Lung (tissue), 12 donors: ENCODE results near the gene MCRIP1. TPM values are rescaled to one million over a fixed set of nuclear protein-coding genes. Genes with fewer than 3 reads are reported as not detected.

Source experiments
- ATAC-seq: fragments of 200-7000 bp; cut with Tn5 transposase; one replicate; pipeline ENCODE4 v1.9.1; 2020; ENCODE audit warnings: moderate number of reproducible peaks; ENCODE audit not compliant: insufficient read depth, low FRiP score
- DNase-seq, 3 donors: peaks; one replicate each; pipeline ENCODE4 v3.0.0-alpha.2; 2013 to 2017
- H3K27ac ChIP-seq, 2 donors: one replicate each; pipeline ENCODE4 v1.5.1; 2013; ENCODE audit warnings: mild to moderate bottlenecking in 2 of 2, moderate library complexity in 2 of 2, control low read depth in 1 of 2, inconsistent platforms in 1 of 2, low read depth in 1 of 2, low read length in 1 of 2
- H3K27me3 ChIP-seq, 3 donors: one replicate each; pipeline ENCODE4 v1.5.1; 2013; ENCODE audit warnings: low read length in 2 of 3; ENCODE audit not compliant: control insufficient read depth in 3 of 3, insufficient read depth in 3 of 3
- H3K36me3 ChIP-seq, 4 donors: one replicate each; pipeline ENCODE4 v1.5.1; 2013; ENCODE audit warnings: low read length in 4 of 4, mild to moderate bottlenecking in 1 of 4, moderate library complexity in 1 of 4; ENCODE audit not compliant: control insufficient read depth in 4 of 4, insufficient read depth in 4 of 4
- H3K4me1 ChIP-seq, 5 donors: one replicate each; pipeline ENCODE4 v1.5.1; 2013; ENCODE audit warnings: low read length in 5 of 5, mild to moderate bottlenecking in 2 of 5, moderate library complexity in 1 of 5; ENCODE audit not compliant: control insufficient read depth in 5 of 5, insufficient read depth in 5 of 5
- H3K4me3 ChIP-seq: one replicate; pipeline ENCODE4 v1.5.1; 2013; ENCODE audit warnings: mild to moderate bottlenecking, control low read depth, moderate library complexity
- H3K9ac ChIP-seq, 2 donors: one replicate each; pipeline ENCODE4 v1.5.1; 2013; ENCODE audit warnings: low read length in 2 of 2, control low read depth in 1 of 2; ENCODE audit not compliant: insufficient read depth in 1 of 2
- H3K9me3 ChIP-seq, 4 donors: one replicate each; pipeline ENCODE4 v1.5.1; 2013; ENCODE audit warnings: low read length in 3 of 4, mild to moderate bottlenecking in 1 of 4, moderate library complexity in 1 of 4; ENCODE audit not compliant: control insufficient read depth in 4 of 4, insufficient read depth in 3 of 4
- WGBS, 2 donors: extraction: QIAGEN DNeasy Blood & Tissue Kit; methylation state at CpG; one replicate each; pipeline ENCODE4 v1.1.7; 2013; 5-methylcytosine and 5-hydroxymethylcytosine counted together
- polyA plus RNA-seq, 2 donors: library from polyadenylated mRNA; stranded (reverse); fragments of 200-250 nt; gene quantifications; one replicate each; pipeline ENCODE4 v1.2.1, GENCODE V29; 2013
- total RNA-seq, 2 donors: library from RNA; depleted of rRNA in 1 of 2; stranded (reverse); fragments of >200 nt in 1 of 2; gene quantifications; one replicate each; pipeline ENCODE4 v1.2.1, GENCODE V29; 2014 to 2021
- TF ChIP-seq, protein P1 (sequence below): IDR thresholded peaks from 2 replicates; pipeline ENCODE4 v1.5.1; 2012; ENCODE audit warnings: mild to moderate bottlenecking; ENCODE audit errors: control extremely low read depth, extremely low read depth
- donor health status: control.
- donor health status: control.
- donor health status: Bipolar disorder and iron deficiency.
- donor health status: healthy.
- donor health status: DM: yes; HTN: yes; CAD: no.

Gene MCRIP1
- total and polyA plus RNA-seq, 4 donors: 47.6 to 188 (median 106) TPM

DNA sequence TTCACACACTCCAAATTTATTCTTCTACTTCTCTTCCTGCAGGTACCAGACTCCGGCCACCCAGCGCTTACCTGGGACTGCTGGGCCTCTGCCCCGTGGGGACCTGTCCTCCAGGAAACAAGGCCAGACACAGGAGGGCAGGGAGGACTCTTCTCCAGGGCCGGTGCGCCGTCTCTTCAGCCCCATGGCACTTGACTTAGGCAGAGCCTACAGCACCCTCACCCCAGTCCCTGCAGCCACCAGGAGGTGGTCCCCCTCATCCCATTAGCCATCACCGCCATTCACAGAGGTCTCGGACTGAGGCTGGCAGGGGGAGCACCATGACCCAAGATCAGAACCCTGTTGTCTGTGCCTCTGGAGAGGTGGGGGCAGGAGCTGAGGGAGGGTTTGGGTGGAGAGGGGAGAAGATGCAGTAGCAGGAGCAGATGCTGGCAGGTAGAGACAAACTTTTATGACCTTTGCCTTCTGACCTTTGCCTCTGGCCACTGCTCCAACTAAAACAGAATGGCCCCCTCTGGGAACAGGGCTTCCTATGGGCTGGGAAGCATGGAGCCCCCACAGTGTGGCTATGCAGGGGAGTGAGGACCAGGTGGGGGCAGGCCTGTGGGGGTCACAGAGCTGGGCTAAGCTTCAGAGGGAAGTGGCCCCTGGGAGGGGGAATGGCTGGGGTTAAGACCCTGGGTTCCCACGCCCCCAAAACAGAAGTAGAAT is 30.9 kb downstream of the MCRIP1 start:
- H3K36me3 ChIP-seq: no peaks in the 10 kb centered on the region
- ATAC-seq: no peak
- peaks cover 0 to 43% (median 28%) of the 10 kb centered on the region in 3 donors for H3K27me3 ChIP-seq

DNA sequence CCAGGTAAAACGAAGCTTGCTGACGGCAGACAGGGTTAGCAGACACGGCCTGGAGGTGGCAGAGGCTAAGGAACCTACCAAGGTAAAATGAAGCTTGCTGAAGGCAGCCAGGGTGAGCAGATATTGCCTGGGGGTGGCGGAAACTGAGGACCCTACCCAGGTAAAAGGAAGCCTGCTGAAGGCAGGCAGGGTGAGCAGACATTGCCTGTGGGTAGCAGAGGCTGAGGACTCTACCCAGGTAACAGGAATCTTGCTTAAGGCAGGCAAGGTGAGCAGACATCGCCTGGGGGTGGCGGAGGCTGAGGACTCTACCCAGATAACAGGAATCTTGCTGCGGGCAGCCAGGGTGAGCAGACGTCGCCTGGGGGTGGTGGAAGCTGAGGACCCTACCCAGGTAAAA is 31.8 kb downstream of the MCRIP1 start:
- no peak overlapping the region for H3K27ac ChIP-seq
- ATAC-seq: no peak
- no peaks in the 10 kb centered on the region for H3K9me3 ChIP-seq
- peaks cover 0 to 4% (median 0%) of the 10 kb centered on the region in 5 donors for H3K4me1 ChIP-seq
- no peaks in the 10 kb centered on the region for H3K36me3 ChIP-seq
- H3K9ac ChIP-seq: no peak overlapping the region
- no peak for DNase-seq
- H3K27me3 ChIP-seq: peaks cover 0 to 41% (median 28%) of the 10 kb centered on the region in 3 donors
- TF ChIP-seq, protein P1, sequence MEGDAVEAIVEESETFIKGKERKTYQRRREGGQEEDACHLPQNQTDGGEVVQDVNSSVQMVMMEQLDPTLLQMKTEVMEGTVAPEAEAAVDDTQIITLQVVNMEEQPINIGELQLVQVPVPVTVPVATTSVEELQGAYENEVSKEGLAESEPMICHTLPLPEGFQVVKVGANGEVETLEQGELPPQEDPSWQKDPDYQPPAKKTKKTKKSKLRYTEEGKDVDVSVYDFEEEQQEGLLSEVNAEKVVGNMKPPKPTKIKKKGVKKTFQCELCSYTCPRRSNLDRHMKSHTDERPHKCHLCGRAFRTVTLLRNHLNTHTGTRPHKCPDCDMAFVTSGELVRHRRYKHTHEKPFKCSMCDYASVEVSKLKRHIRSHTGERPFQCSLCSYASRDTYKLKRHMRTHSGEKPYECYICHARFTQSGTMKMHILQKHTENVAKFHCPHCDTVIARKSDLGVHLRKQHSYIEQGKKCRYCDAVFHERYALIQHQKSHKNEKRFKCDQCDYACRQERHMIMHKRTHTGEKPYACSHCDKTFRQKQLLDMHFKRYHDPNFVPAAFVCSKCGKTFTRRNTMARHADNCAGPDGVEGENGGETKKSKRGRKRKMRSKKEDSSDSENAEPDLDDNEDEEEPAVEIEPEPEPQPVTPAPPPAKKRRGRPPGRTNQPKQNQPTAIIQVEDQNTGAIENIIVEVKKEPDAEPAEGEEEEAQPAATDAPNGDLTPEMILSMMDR: no peak
- no peak overlapping the region for H3K4me3 ChIP-seq
- 88 to 92% methylated on average over 9 of the region's 9 CpGs for WGBS, 2 donors

More for the DNA sequence above, 30.9 kb downstream of the MCRIP1 start:
- H3K4me3 ChIP-seq: no peak overlapping the region
- H3K27ac ChIP-seq: no peak overlapping the region
- no peak for DNase-seq
- 80 to 81% methylated on average over 9 of the region's 9 CpGs for WGBS, 2 donors
- H3K9me3 ChIP-seq: no peaks in the 10 kb centered on the region
- peaks cover 0 to 4% (median 0%) of the 10 kb centered on the region in 5 donors for H3K4me1 ChIP-seq
- TF ChIP-seq, protein P1: no peak
- no peak overlapping the region for H3K9ac ChIP-seq

DNA sequence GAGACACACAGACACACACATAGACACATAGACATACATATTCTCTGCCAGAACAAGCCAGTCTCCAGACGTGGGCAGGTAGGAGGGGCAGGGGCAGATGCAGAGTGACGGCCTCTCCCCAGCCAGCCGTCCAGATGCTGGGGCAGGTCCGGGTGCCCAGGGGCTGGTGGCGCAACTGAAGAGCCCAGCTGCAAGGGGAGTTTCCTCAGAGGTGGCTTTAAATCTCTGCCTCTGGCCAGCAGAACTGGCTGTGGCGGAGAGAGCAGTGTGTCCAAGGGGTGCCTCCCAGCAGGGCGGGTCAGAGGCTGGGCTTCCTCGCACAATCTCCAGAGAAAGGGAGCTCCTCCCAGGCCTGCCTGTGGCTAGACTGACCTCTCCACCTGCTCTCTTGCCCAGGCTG is 38.6 kb downstream of the MCRIP1 start:
- ATAC-seq (no peak), DNase-seq (no peak)
- Histone ChIP-seq H3K9me3 (no peaks in the 10 kb centered on the region), H3K4me1 (no peaks in the 10 kb centered on the region), H3K9ac (no peak overlapping the region), H3K36me3 (no peaks in the 10 kb centered on the region), H3K4me3 (no peak overlapping the region), H3K27me3 (peaks cover 0 to 10% (median 0%) of the 10 kb centered on the region in 3 donors), H3K27ac (no peak overlapping the region)
- TF ChIP-seq, protein P1: no peak
- 19 to 36% methylated on average over 8 of the region's 8 CpGs for WGBS, 2 donors
